T1000 (cell line): Measurements from ENCODE around the gene NECTIN4.
"Not testable (repeated sequence)": the region's sequence is repeated elsewhere in the genome, so short reads cannot be mapped to it uniquely, and the experiment has no call there.

Experiments used
- DNase-seq: peaks from one replicate; lab custom pipeline; 2025; ENCODE audit warnings: mixed read lengths; lab: John Stamatoyannopoulos, UW

The NECTIN4 gene

GRCh38 chr1:161089251-161089924 lies at the start of gene NECTIN4:
Gene NECTIN4, minus strand, starts transcription at chr1:161089558. Its CDS starts 262 bp downstream, at chr1:161089296.
- no peak for DNase-seq

GRCh38 chr1:161138431-161138830 lies 49.1 kb upstream of the NECTIN4 start:
- DNase-seq = no peak

- no peak for DNase-seq
Measured at GRCh38 chr1:161137881-161138280, 48.5 kb upstream of the NECTIN4 start.

GRCh38 chr1:161133220-161133740 lies 43.9 kb upstream of the NECTIN4 start:
- no peak for DNase-seq

- peak; percentile 87 for DNase-seq
Measured at GRCh38 chr1:161132410-161133219, 43.3 kb upstream of the NECTIN4 start, which contains the start of gene DEDD. Gene DEDD, minus strand, starts transcription at chr1:161132667. Its CDS starts 8,205 bp downstream, at chr1:161124462.

- no peak for DNase-seq
Measured at GRCh38 chr1:161131523-161132409, 42.4 kb upstream of the NECTIN4 start.

- no peak for DNase-seq
Measured at GRCh38 chr1:161130266-161130665, 40.9 kb upstream of the NECTIN4 start.

- no peak for DNase-seq
Measured at GRCh38 chr1:161128591-161129420, 39.4 kb upstream of the NECTIN4 start.

GRCh38 chr1:161127649-161128048 lies 38.3 kb upstream of the NECTIN4 start:
- no peak for DNase-seq

GRCh38 chr1:161122967-161123366 lies 33.6 kb upstream of the NECTIN4 start:
- DNase-seq = no peak

- DNase-seq = no peak
Measured at GRCh38 chr1:161121834-161122233, 32.5 kb upstream of the NECTIN4 start.

GRCh38 chr1:161121042-161121650 lies 31.8 kb upstream of the NECTIN4 start:
- no peak for DNase-seq

- DNase-seq = no peak
Measured at GRCh38 chr1:161119092-161119903, 29.9 kb upstream of the NECTIN4 start.

GRCh38 chr1:161117759-161118581 lies 28.6 kb upstream of the NECTIN4 start, which contains the start of the genes NIT1 and PFDN2:
Gene NIT1, plus strand, starts transcription at chr1:161118105. Its CDS starts 72 bp downstream, at chr1:161118177.
Gene PFDN2, minus strand, starts transcription at chr1:161118037. Its CDS starts 11 bp downstream, at chr1:161118026.
- DNase-seq = peak; percentile 62

- DNase-seq = not testable (repeated sequence)
Measured at GRCh38 chr1:161115961-161116360, 26.6 kb upstream of the NECTIN4 start.

- DNase-seq = no peak
Measured at GRCh38 chr1:161115132-161115711, 25.9 kb upstream of the NECTIN4 start.

- DNase-seq = no peak
Measured at GRCh38 chr1:161114556-161114955, 25.2 kb upstream of the NECTIN4 start.

GRCh38 chr1:161113915-161114314 lies 24.6 kb upstream of the NECTIN4 start:
- no peak for DNase-seq
